Measurements from ENCODE around the gene MAPK9.

GRCh38 chr5:180294411-180294810, 2.5 kb upstream of the MAPK9 start:
- TF ChIP-seq CTCF (IDR thresholded peaks at IDR 0.05) (no peak), POLR2A (IDR thresholded peaks at IDR 0.05) (no peak)
